ENCODE data around the gene KAT6B. TPM values are rescaled to one million over a fixed set of nuclear protein-coding genes. Genes with fewer than 3 reads are reported as not detected.
"Not testable (repeated sequence)": the region's sequence is repeated elsewhere in the genome, so short reads cannot be mapped to it uniquely, and the experiment has no call there.

The KAT6B gene
- total RNA-seq, 1 donor from 2014 or later = 56.2 TPM

DNA sequence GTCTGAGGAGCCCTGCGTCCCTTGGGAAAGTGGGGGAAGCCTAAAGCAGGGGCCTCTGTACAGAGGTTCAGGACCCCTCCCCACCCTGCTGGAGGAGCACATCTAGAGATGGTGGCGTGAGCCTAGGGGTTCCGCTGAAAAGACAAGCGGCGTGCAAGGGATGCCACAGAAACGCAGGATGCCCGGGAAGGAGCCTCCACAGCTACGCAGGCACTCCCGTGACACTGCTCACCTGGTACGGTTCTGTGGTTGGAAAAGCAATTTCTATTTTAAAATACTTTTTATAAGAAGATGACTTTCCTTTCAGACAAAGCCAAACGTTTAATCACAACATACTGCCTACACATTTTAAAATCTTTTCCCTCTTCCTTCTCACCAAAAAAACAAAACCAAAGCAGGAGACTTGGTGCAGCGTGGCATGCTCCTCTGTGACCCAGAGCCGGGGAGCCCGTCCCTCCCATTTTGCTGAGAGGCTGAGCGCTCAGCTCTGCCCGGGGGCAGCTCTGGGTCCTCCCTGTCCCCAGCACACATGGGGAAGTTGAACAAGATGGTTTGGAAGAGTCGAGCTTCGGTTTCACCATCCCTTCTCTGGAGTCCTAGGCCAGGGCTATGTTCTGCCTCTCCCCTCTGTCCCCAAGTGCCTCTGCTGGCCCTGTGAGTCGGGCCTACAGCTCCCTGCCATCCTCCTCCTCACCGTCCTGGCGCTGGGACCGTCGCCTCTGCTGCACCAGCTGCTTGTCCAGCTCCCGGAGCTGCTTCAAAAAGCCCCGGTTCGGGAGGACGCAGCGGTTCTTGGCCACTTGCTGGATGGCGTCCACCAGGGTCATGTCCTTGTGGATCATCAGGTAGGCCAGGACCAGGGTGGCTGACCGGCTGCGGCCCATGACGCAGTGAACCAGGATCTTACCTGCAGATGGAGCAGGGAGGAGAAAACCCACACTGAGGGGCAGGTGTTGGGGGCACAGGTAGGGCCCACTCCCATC is 211.1 kb downstream of the KAT6B start:
- DNase-seq (ENCODE audit: low spot score) = peak; percentile 40

DNA sequence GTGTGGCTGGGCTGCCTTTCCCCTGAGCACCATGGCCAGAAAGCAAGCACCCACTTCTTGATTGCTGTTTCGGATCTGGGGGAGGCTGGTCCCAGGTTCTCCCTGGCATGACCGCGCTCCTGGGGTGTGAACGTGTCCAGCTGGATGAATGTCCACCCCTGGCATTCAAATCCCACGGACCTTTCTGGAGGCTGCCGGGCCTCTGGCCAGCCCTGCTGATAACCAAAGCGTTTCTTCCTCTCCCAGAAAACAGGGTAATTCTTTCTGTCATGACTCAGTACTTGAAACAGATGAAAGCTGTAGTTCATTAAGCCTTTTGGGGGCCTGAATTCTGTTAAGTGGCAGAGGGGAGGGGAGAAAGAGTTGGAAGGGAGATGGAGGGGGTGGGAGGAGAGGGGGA is 211.9 kb downstream of the KAT6B start:
- peak; percentile 37 for DNase-seq (ENCODE audit: low spot score)

DNA sequence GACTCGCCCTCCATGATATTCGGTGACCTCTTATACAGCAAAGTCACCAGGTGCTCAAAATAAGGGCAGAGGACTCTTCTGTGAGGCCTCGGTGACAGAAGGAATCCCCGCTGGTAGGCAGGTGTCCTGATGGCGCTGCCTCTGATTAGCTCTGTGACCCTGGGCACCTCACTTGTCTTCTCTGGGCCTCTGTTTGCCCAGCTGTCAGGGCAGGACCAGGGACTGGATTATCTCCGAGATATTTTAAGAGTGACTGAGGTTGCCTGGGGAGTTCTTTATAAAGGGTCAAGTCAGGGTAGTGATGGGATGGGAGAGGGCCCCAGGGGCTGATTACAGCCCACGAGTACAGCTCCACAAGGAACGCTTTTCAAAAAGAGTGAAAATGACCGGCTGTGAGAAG is 214.2 kb downstream of the KAT6B start:
- DNase-seq (ENCODE audit: low spot score) = no peak

DNA sequence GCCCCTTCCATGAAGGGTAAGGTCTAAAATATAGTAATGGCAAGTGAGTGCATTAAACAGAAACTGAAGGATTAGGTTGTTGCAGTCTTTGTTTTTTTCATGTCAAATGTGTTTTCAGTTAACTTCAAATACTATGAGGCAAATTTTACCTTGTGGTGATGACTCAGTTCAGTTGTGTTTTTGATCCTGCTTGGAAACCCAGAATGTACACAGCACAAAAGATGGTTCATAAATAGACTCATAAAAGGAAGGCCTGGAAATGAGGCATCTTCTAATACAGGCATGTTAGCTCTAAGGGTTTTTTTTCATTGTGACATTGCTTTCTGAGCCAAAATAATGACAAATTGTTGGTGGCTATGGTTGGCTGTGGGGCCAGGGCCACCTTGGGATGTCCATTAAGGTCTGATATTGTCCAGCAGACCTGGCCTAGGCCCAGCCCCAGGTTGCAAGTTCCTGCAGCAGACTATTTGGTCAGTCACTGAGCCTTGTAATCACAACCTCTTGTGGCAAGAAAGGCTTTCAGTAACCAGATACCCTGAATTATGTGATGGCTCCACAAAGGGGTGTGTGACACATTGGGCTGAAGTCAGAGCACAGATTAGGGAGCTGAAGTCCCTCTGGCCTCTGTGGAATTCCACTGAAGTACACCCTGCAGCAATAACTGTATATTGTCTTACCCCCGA is 216.0 kb downstream of the KAT6B start:
- no peak for DNase-seq (ENCODE audit: low spot score)

DNA sequence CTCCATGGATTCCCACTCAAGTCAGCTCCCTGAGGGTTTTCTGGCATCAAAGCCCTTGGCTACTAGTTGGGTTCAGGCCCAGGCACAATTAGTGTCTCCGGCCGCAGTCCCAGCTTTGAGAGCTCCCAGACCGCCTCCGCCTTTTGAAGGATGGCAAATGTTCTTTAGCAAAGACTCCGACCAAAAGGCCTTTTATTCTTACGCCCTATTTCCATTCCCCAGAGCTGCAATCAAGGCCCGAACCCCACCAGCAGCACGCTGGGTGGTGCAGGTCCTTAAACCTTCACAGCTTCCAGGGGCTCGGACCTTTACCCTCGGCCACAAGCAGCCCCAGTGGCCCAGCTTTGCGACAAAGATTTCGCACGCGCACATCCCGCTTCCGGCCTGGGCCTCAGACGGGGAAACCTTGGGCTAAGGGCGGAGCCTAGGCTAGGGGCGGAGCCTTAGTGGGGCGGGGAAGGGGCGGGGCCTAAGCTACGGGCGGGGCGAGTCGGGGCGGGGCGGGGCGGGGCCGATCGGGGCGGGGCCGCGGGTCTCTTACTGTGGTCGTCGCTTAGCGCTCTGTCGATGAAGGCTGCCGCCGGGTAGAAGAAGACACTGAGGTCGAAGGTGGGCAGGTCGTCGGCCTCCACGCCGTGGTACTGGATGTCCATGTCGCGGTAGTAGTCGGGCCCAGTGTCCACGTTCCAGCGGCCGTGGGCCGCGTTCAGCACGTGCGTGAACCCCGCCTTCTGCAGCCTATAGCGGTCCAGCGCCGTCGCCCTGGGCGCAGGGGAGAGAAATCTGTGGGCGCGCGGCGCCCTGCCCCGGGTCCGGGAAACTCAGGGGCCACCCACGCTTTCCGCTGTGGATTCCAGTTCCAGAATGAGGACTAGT is 217.1 kb downstream of the KAT6B start:
- DNase-seq (ENCODE audit: low spot score) = no peak

DNA sequence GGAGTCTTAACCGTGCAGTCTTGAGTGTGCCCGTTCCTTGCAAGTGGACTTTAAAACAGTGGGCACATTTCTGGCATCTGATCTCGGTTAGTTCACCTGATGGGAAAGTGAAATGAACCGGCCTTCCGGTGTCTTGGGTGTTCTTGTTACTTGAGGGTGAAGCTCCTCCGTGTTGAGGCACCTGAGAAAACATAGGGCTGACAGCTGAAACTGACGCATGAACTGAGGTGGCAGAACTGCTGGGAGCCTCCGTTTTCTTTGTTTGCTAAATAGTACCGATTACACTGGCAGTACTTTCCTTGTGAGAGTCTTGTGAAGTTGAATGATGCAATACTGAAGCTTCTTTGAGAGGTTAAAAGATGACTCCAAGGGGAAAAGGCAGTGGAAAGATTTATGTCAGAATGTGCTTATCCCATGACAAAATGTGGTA is 222.3 kb downstream of the KAT6B start:
- DNase-seq (ENCODE audit: low spot score) = no peak

DNA sequence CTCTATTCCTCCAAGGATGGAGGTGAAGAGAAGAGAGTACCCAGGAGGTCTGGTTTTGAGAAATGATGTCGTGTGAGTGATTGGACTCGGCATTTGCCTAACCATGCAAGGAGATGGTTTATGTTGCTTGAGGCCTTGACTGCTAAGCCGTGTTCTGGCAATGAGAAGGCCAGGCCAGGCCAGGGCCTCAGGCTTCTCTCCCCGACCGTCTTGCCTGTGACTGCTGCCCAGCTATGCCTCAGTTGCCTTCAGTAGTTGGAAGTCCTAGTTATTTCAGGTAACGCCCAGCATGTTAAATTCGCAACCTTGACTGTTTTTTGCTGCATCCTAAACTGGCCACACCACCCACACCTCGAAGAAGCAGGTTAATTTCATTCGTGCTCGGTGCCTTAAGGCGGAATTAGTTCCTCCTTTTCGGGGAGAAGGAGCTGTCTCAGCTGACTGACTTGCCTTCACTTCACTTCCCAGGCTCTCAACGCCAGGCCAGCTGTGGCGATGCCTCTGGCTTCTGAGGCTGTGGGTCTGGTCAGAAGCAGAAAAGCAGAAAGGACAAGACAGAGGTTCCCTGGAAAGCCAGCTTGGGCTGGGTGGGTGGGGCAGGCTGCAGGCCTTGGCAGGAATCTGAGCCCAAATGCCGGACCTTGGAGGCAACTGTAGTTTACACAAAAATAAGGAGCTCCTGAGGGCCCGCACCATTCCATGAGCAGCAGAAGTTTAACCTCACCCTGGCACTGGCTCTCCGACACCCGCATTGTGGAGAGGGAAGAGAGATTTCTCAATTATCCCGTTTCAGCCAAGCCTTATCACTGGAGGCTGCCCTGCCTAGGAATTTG is 223.1 kb downstream of the KAT6B start:
- DNase-seq (ENCODE audit: low spot score) = no peak

DNA sequence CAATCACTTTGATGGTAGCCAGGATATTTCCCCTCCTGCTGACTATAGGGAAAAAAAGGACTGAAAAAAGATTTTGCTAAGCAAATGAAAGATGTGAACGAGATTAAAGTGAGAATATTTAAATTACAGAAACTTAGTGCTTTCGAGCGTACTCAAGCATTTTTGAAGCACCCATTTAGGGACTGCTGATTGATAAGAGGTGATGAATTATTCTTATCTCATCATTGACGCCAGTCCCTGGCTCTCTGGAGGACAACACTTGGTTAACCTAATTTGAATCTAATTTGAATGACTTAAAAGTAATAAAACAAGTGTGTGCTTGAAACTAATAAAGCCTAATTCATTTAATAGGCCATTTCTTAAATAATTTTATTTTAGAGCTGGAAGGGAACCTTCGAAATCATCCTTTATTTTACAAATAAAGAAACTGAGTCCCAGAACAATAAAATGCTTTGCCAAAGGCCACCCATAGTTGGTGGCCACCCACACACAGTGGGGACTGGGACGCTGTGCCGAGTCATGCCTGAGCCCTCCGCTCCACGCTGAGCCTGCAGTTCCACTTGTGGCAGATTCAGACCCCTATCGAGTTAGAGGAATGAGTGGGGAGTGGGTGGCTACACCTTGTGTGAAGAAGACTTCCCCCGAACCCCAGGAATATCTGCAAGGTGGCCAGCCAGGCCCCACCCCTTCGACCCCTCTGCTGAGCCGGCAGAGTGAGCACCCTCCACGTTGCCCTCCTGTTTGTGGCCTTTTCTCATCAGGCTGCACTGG is 223.9 kb downstream of the KAT6B start:
- no peak for DNase-seq (ENCODE audit: low spot score)

DNA sequence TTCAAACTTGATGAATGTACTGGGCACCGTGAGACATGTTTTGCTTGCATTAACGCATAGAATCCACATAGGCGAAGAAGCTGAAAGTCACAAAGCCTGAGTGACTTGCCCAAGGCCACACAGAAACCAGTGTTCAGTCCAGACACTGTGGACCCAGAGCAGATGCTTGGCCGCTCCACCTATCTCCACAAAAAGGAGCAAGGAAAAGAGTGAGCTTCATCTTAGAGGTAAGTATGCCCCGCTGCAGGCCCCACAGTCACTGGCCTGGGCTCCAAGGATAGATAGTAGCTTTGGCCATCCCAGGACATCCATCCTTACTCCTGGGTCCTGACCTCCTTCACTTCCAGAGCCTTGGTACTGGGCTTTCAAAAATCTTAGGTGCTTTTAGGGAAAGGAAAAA is 224.9 kb downstream of the KAT6B start:
- DNase-seq (ENCODE audit: low spot score) = no peak

DNA sequence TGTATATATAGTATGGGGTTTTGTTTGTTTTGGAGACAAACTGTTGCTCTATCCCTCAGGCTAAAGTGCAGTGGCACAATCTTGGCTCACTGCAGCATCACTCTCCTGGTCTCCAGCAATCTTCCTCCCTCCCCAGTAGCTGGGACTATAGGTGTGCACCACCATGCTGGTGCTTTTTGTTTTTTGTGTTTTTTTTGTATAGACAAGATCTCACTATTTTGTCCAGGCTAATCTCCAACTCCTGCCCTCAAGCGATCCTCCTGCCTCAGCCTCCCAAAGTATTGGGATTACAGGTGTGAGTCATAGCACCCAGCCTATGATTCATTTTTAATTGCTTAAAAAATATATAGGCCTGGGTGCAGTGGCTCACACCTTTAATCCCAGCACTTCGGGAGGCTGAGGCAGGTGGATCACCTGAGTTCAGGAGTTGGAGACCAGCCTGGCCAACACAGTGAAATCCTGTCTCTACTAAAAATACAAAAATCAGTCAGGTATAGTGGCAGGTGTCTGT is 229.6 kb downstream of the KAT6B start:
- DNase-seq (ENCODE audit: low spot score) = not testable (repeated sequence)

DNA sequence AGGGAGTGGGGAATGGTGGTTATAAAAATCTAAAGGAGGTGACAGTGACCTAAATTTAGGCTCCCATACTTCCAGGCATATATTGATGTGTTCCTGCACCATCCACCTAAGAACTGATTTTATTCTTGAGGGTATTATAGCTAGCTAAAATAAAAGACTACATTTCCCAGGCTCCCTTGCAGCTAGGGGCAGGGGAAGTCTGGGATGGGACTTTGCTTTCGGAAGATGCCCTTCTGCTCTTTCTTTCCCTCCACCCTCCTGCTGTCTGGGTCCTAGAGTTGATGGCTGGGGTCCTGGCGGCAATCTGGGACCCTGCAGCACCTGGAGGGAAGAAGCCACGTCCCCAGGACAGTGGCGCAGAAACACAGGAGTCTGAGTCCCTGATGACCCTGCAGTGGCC is 231.3 kb downstream of the KAT6B start:
- DNase-seq (ENCODE audit: low spot score) = no peak

DNA sequence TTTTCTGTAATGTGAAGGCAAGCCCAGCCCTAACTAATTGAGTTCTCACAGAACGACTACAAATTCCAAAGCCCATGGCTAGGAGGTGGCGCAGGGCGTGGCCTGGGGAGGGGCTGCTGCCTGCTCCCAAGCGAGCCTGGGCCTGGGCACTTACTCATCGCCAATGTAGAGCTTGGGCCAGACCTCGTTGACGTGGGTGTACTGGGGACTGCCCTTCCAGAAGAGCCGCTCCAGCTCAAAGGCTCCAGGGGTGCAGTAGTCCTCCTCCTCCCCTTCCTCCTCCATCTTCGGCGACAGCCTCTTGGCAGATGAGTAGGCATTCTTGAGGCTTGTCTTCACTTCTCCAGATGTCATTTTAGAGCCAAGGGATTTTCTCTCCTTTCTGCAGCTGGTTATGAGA is 231.8 kb downstream of the KAT6B start:
- DNase-seq (ENCODE audit: low spot score) = no peak

DNA sequence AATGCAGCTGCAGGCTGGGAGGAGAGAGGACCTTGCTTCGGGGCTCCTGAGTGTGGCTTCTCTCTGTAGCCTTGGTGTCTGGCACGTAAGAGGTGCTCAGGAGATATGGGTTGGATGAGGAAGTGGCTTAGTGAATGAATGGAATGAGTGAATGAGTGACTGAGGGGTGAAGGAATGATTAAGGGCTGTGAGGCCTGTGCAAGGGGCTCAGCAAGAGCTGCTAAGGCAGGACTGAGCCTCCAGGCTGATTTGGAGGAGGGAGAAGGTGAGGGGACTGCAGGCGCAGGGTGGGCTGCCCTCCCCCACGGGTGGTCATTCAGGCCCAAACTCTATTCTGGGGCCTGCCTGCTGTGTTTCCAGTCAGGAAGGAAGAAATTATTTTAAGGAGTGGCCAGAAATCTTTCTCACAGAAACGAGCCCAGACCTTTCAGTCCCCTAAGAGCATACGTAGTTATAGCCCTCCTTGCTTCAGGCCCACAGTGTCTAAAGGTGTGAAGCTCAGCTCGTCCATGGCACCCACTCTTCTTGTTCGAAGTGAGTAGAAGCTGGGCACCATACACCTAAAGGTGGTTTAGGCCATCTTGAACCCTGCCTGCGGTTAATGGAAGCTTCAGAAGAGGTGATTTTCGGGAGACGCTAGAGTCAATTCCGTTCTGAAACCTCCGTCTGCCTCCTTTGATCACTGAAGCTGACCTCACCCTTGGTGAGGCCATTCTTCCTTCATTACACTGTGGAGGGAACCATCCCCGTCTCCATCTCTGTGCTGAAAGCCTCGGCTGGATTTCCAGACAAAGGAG is 235.5 kb downstream of the KAT6B start:
- DNase-seq (ENCODE audit: low spot score) = no peak

DNA sequence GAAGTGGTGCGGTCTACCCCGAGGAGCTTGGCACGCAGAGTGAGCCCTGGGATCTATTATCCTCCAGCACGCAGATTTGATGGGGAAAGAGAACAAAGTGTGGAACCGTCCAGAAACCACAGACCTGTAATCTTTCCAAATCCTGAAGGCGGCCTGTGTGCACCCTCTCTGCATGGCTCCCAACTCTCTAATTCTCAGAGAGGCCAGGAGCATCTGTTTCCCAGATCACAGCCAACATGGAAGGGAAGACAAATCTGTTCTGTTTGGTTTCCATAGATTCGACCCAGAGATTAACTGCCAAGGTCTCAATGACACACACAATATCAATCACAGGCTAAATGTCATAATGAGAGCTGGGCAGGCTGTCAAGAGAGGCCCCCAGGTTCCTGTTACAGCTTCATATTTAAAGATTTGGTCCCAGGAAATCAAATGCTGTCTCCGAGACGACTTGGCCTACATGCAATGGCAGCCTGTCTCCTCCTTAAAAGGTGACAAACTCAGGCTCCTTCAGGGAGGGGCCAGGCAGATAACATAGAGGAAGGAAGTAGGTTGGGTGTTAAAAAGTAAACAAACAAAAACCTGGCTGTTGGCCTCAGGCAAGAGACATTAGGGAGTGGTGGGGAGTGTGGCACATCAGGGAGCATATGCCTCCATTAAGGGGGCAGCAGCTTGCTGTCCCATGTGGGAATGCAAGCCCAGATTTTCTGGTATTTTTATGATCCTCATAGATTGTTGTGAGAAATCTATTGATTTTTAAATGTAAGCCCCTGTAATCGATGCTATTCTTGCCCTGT is 236.3 kb downstream of the KAT6B start:
- no peak for DNase-seq (ENCODE audit: low spot score)

DNA sequence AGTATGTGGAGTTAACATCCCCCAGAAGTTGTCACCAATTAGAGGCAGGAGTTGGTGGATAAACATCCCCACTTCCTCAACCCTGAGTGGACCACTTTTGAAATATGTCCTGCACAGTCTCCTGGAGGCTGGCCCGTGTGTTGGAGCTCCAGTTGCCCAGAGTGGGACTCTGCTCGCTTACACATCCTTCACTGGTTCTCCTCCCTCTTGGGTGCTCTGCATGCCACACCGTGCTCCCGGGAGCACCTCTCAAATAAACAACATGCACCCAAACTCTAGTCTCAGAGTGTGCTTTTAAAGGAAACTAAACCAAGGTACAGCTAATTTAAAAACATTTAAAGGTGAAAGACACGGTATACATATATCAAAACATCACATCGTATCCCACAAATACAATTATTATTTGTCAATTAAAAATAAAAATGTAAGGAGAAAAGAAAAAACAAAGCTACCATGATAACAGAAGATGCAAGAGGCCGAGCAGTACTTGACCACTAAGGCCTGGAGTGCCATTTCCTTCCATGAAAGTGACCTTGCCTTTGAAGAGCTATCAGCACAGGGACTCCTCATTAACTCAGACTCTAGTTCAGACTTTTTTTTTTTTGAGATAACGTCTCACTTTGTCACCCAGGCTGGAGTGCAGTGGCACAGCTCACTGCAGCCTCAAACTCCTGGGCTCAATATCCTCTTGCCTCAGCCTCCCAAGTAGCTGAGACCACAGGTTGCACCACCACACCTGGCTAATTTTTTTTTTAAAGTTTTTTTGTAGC is 237.2 kb downstream of the KAT6B start:
- DNase-seq (ENCODE audit: low spot score) = no peak

DNA sequence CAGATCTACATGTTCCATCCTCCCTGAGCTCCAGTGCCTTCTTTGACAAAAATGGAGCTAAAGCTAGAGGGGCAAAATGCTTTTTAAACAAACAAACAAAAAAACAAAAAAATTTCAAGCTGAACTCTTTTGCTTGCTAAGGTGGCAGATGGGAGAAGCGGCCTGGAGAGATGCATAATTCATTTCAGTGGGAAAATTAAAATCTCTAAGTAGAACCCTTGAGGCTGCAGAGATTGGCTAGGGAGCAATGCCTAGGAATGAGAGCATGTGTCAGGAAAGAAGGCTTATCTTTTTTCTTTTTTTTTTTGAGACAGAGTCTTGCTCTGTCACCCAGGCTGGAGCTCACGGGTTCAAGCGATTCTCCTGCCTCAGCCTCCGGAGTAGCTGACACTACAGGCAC is 238.7 kb downstream of the KAT6B start:
- DNase-seq (ENCODE audit: low spot score) = no peak

DNA sequence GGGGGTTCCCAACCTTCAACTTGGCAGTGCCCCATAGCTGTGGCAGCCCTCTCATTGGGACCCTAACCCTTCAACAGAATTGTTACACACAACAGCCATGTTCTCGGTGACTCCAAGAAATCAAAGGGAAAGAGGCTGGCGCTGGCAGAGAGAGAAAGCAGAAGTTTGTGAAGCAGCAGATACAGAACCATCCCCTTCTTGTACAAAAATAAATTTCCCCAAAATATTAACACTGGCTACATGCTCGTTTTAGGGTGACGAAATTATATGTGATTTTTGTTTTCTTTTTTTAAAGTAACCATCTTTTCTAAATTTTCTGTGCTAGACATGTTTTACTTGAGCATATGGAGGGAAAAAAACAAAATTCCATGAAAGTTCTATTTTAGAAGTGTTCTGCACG is 239.9 kb downstream of the KAT6B start:
- no peak for DNase-seq (ENCODE audit: low spot score)

DNA sequence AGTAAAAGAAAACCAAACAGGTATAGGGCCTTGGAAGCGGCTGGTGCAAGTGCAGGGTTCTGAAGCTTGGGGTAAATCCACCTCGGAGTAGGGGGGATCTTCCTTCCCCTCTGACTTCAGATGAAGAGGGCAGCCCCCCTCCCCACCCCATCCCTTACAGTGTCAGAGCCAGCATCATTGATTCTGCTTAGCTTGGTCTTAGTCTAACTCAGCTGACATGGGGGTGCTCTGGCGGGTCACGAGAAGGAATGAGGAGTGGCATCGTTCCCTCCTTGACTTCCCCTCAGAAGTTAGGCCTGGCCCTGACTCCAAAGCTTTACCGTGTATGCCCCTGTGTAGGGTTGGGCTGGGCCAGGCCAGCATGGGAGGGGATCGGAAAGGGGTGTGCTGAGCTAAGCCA is 240.9 kb downstream of the KAT6B start:
- DNase-seq (ENCODE audit: low spot score) = no peak

Measured in ureter (tissue), 1 donor.